Smooth muscle cell of the brain vasculature (primary cell): ENCODE data around the gene SURF2.
A peak's percentile ranks its signal among the peaks of the same experiment; 100 is the strongest.
"Not testable (repeated sequence)": the region's sequence is repeated elsewhere in the genome, so short reads cannot be mapped to it uniquely, and the experiment has no call there.

Source experiments
- DNase-seq: peaks from one replicate; pipeline ENCODE4 v3.0.0-alpha.2; 2012; ENCODE audit warnings: low read depth, low spot score

Gene SURF2

DNA sequence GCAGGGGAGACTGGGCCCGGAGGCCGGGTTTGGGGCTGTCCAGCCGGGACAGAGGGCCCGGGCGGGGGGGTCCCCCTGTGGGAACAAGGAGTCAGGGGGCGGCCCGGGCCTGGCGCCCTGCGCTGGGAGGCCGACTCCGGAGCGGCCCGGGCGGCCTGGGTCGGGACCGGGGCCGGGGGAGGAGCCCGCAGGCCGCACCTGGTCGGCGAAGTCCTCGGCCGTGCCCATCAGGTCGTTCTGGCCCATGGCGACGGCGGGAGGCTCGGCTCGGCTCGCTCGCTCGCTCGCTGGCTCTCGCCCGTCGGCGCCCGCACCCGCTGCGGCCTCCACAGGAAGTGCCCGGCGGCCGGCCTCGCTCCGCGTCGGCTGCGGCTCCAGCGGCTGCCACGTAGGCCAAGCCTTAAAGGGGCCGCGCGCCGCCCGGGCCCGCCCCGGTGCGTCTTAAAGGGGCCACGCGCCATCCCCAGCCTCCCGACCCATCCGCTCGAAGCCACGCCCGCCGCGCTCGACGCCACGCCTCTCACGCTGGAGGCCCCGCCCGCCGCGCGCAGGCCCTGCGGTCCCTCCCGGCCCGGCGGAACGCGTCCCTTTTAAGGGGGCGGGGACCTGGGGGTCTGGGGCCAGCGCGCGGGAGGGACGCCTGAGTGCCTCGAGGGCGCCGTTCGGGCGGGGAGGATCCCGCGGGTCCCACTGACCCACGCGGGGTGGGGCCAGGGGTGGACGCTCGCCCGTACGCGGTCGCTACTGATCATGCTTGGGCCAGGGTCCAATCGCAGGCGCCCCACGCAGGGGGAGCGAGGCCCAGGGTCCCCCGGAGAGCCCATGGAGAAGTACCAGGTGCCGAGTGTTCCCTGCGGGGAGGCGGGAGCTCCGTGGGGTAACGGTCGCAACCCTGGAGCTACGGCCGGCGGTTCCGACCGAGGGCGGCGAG lies 19.6 kb downstream of the SURF2 start, which contains the start of the genes STKLD1 and SURF4:
TSS of gene STKLD1 (plus strand) at position 643 of the 931 bp plus-strand sequence. CDS start at position 751, 108 bp downstream.
TSS of gene SURF4 (minus strand) at position 337 of the 931 bp plus-strand sequence. CDS start at position 246, 91 bp downstream.
- peak; percentile 91 for DNase-seq

DNA sequence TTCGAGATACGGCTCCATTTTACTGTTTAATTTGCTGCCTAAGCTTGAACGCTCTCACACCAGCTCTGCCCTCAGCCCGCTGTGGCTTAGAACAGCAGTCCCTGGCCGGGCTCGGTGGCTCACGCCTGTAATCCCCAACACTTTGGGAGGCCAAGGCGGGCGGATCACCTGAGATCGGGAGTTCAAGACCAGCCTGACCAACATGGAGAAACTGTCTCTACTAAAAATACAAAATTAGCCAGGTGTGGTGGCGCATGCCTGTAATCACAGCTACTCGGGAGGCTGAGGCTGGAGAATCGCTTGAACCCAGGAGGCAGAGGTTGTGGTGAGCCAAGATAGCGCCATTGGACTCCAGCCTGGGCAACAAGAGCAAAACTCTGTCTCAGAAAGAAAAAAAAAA lies 20.9 kb downstream of the SURF2 start:
- not testable (repeated sequence) for DNase-seq

DNA sequence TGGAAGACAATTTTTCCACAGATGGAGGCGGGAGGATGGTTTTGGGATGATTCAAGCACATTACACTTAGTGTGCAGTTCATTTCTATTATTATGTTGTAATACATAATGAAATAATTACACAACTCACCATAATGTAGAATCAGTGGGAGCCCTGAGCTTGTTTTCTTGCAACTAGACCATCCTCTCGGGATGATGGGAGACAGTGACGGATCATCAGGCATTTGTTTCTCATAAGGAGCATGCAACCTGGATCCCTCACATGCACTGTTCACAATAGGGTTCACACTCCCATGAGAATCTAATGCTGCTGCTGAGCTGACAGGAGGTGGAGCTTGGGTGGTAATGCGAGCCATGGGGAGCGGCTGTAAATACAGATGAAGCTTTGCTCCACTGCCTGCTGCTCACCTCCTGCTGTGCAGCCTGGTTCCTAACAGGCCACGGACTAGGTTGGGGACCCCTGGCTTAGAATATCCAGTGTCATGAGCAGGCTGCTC lies 21.4 kb downstream of the SURF2 start:
- no peak for DNase-seq

DNA sequence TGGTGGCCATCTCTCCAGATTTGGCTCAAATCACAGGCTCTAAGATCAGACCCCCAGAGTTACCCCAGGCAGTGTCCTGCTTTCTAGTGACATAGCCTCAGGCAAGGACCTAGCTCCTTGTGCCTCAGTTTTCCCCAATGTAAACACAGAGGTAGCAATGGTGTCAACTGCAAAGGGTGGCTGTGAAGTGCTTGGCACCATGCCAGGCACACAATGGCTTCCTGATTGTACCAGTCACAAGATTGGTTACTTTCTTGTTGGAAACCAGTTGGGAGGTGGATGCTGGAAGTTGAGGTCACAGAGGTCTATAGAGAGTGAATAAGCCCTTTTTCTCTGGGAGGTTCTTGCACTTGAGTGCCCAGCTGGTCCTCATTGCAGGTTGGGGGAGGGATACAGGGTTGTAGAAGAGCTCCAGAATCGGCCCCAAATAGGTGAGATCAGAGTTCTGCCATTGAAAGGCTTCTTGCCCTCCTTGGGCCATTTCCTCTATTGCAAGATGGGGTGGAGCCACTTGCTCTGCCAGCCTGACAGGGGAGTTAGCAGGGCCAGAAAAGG lies 22.1 kb downstream of the SURF2 start:
- DNase-seq: no peak

DNA sequence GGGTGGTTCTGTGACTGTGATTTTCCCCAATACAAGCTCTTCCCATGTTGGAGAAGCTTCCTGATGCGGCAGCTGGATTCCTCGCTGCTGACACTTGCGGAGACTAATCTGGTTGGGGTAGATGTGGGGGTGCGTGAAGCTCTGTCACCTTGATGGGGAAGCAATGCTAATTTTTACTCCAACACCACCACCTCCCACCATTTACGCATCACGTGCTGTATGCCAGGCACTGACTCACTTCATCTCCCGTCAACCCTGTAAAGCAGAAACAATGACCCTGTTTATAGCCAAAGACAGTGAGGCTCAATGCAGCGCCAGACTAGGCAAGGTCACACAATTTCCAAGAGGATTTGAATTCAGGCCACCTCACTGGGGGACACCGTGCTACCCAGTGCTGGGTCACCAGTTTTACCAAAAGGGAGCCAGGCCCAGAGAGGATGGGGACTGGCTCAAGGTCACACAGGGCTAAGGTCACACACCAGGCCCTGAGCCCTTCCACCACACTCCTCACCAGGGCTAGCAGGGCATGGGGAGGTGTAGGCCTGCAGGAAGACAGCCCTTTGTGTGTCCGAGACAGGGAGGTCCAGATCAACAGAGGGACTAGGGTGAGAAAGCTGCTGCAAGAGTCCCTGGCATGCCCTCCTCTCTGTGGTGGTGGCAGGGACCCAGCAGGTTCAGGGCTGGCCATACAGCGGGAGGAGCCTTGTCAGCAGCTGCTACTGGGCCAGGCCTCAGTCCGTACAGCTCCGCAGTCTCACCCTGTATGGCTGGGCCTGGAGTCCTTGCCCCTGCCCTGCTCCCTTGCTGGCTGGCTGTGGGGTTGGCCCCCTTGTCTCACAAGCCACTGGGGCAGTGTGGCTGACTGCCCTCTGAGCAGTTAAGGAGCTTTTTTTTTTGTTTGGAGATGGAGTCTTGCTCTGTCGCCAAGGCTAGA lies 23.1 kb downstream of the SURF2 start:
- DNase-seq: no peak

DNA sequence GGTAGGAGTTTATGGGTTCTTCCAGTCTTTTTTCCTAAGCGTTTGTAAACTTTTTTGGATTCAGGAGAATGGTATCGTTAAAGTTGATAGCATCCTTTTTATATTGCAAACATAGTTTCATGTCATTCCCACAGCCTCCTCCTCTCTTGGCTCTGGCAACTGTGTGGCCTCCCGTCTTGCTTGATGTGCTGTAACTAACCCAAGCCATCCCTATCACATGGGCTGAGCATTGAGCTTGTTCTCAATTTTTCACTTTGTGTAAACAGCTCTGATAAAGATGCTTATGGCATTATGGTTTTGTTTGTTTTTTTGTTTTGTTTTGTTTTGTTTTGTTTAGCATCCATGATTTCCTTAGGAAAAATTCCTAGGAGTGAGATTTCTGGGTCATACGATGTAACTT lies 24.4 kb downstream of the SURF2 start:
- no peak for DNase-seq

DNA sequence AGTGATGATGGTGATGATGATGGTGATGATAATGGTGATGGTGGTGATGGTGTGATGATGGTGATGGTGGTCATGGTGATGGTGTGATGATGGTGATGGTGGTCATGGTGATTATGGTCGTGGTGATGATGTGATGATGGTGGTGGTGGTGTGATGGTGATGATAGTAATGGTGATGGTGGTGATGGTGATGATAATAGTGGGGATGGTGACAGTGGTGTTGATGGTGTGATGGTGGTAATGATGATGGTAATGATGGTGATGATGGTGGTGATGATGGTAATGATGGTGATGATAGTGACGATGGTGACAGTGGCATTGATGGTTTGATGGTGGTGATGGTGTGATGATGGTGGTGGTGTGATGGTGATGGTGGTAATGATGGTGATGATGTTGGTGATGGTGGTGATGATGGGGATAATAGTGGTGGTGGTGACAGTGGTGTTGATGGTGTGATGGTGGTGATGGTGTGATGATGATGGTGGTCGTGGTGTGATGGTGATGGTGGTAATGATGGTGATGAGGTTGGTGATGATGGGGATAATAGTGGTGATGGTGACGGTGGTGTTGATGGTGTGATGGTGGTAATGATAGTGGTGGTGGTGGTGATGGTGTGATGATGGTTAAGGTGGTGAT lies 26.3 kb downstream of the SURF2 start:
- DNase-seq: no peak

DNA sequence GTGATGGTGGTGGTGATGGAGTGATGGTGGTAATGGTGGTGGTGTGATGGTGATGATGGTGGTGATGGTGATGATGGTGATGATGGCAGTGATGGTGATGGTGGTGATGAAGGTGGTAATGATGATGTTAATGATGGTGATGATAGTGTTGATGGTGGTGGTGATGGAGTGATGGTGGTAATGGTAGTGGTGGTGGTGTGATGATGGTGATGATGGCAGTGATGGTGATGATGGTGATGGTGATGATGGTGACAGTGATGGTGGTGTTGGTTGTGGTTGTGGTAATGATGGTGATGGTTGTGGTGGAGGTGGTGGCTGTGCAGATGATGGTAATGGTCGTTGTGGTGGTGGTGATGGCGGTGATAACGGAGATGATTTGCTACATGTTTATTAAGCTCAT lies 27.1 kb downstream of the SURF2 start:
- no peak for DNase-seq

DNA sequence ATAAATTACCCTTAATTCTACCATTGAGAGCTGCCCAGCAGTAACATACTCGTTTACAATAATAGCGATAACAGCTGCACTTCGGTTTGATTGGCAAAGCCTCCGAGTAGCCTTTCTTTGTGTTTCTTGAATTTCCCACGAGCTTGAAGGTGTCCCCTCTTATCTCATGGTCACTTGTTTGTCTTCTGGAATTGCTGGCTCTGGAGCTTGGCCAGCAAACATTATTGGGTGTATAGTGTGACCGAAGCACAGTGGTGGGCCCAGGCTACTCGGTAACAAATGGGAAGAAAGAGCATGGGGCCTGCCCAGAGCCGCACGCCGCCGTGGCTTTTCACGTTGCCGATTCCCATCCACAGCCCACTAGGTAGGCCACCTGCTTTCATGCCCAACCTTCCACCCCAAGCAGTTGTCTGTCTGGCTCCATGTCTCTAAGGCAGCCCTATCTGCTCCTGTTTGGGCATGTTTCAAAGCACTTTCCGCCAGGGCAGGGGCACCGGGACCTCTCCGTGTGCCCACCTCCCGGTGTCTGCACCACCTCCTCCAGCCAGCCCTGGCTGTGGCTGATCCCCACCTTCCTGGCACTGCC lies 28.5 kb downstream of the SURF2 start:
- no peak for DNase-seq

DNA sequence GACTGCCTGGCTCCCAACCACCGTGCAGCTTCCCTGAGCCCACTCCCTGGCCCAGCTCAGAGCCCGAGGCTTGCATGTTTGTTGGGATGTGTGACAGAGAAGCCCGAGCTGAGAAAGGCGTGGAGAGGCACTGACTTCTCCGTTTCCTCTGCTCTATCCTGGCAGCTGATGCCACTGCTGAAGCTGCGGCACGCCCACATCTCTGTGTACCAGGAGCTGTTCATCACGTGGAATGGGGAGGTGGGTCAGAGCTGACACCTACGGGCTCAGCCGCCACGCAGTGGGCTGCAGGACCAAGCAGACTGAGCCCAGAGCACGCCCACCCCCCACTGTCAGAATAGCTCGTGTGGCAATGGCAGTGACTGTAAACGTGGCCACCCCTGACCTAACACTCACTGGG lies 29.1 kb downstream of the SURF2 start:
- DNase-seq: no peak

DNA sequence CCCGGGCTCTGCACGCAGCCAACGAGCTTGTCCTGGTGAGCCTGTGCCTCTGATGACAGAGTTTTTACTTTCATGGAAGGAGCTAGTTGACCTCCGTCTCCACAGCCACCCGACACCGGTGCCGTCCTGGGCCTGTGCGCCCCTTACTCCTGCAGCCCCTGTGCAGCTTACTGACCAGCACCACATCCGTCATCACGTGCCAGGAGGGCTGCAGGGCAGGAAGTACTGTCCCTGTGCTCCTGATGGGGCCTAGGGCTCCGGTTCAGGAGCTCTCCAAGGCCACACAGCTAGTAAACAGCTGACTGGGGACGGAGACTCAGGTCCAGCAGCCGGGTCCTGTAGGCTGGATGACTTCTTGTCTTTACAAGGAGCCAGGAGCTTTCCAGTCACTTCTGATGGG lies 30.0 kb downstream of the SURF2 start:
- no peak for DNase-seq

DNA sequence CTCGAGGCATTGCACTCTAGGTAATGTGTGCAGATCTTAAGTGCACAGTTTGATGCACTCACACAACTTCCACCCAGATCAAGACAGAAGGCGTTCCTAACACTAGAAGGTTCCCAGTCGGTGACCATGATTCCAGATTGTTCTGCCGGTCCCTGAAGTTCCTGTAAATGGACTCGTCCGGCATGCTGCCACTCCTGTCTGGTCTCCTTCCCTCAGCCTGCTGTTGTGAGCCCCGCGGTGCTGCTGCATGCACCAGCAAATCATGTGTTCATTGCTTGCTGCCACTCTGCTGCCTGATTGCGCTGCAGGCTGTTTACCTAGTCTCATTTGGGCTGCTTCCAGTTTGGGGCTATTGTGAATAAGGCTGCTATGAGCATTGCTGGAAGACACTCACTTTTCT lies 31.3 kb downstream of the SURF2 start:
- no peak for DNase-seq

DNA sequence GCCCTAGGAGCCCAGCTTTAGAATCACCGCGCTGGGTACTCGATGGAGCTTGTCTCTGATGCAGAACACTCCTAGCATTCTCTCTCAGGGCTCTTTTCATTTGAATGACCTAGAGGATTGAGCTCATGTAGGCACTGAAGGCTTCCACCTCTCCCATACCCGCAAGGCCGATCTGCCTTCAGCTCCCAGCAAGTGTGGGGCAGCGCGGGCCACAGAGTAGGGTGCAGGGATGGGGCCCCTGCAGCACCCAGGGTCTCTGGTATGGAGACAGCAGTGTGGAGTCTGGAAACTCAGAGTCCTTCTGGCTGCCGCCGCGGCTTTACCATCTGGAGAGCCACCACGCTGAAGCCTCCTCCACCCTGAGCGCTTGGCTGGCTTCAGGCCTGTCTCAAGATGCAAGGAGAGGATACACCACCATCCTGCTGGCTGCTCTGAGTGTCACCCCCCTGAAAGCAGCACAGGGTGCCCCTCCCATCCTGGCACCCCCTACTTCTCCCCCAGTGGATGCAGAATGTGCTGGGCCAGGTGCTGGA lies 32.7 kb downstream of the SURF2 start:
- no peak for DNase-seq

DNA sequence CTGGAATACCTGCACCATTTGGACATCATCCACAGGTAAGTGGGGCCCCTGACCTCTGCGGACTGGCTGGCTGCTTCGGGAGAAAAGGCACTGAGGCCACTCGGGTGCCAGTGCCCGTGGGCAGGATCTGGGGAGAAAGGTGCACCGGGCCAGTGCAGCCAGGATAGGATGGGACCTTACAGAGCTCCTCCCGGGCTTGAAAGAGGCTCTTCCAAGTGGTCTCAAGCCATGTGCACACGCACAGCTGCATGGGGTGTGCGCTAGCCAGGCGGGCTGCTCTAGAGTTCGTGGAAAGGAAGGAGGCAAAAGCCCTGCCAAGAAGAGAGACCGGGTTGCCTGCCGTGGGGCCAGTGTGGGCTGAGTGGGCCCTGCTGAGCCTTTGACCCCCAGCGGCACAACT lies 33.2 kb downstream of the SURF2 start:
- DNase-seq: no peak

DNA sequence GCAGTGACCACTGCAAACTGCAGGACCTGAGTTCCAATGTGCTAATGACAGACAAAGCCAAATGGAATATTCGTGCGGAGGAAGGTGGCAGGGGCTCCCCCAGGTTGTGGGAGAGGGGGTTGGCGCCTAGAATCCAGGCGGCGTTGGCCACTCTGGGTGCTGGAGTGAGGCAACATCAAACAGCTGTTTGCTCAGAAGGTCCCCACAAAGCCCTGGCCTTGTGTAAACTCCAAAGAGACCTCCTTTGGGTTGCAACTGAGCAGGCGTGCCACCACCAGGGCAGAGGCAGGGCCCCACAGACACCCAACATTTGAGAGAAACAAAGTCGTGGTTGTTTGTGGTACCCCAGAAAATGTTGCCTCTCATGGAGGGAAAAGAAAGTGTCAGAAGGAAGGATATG lies 34.4 kb downstream of the SURF2 start:
- DNase-seq: no peak

DNA sequence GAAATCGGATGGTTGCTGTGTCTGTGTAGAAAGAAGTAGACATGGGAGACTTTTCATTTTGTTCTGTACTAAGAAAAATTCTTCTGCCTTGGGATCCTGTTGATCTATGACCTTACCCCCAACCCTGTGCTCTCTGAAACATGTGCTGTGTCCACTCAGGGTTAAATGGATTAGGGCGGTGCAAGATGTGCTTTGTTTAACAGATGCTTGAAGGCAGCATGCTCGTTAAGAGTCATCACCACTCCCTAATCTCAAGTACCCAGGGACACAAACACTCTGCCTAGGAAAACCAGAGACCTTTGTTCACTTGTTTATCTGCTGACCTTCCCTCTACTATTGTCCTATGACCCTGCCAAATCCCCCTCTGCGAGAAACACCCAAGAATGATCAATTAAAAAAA lies 35.1 kb downstream of the SURF2 start:
- DNase-seq: not testable (repeated sequence)

DNA sequence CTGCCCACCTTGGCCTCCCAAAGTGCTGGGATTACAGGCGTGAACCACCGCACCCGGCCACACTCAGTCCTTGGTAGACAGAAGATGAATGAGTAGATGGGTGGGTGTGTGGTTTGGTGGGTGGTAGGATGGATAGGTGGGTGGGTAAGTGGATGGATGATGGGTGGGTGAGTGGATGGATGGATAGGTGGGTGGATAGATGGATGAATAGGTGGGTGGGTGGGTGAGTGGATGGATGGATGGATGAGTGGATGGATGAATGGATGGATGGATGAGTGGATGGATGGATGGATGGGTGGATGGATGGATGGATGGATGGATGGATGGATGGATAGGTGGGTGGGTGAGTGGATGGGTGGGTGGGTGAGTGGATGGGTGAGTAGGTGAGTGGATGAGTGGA lies 36.0 kb downstream of the SURF2 start:
- DNase-seq: not testable (repeated sequence)

DNA sequence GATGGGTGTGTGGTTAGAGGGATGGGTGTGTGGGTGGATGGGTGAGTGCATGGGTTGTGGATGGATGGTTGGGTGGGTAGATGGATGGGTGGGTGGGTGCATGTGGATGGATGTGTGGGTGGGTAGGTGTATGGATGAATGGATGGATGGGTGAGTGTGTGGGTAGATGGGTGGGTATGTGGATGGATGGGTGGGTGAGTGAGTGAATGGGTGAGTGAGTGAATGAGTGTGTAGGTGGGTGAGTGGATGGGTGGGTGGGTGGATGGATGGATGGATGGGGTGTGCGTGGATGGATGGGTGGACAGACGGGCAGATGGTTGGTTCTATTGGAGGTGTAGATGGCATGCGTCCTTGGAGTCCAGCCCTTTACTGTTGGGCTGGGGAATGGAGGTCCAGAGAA lies 37.0 kb downstream of the SURF2 start:
- no peak for DNase-seq

DNA sequence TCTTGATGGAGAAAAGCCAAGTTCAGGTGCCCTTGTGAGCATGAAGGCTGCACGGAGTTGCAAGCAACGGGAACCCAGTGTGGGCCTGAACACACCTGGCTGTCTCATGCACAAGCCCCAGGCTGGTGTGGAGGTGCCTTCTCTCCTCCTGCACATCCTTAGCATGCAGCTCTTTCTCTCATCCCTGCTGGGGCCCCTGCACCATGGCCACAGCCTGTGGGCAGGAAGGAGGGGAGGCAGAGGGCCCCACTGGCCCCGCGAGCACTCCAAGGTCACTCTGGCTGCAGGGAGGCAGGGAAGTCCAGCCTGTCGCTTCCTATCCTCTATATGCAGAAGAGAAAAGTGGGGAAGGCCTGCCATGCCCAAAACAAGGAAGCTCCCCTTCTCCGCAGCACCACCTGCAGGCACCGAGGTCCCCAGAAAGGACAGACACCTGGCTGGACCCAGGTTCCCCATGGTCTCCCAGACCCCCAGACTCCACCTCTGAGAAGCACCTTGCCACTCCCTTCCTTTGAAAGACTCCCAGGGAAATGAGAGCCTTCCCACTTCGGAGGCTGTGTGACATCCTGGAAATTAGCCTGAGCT lies 38.4 kb downstream of the SURF2 start:
- no peak for DNase-seq

DNA sequence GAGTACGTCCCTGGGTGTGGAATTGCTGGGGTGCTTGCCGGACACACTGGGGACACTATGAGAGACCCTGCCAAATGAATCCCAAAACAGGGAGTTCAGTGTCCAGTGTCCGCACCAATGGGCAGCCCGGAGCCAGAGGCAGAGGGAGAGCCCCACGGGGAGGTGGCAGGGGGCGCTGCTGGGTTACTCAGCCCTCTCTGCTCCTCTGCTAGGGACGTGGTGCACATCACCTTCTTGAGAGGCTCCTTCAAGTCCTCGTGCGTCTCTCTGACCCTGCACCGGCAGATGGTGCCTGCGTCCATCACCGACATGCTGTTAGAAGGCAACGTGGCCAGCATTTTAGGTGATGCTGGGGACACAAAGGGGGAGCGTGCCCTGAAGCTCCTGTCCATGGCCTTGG lies 40.6 kb downstream of the SURF2 start:
- no peak for DNase-seq
